ENCODE results near the gene BTN2A1. TPM values are rescaled to one million over a fixed set of nuclear protein-coding genes. Genes with fewer than 3 reads are reported as not detected.

Gene BTN2A1
- total RNA-seq, 1 experiment from 2014 or later, result 15.0 TPM

- BruUV-seq (replicated peaks), result no TSS peak
- CTCF ChIA-PET, result no interaction called here
Observed at GRCh38 chr6:26452631-26453235, 5.0 kb upstream of the BTN2A1 start.

GRCh38 chr6:26454631-26455030, 3.1 kb upstream of the BTN2A1 start:
- no TSS peak for BruUV-seq (replicated peaks)
- Mint-ChIP-seq H3K27me3 (ENCODE audit: insufficient read depth, unreplicated experiment) (no peaks in the 10 kb centered on the region), H3K9me3 (ENCODE audit: unreplicated experiment) (no peaks in the 10 kb centered on the region), H3K4me3 (ENCODE audit: unreplicated experiment) (no peak overlapping the region), H3K4me1 (ENCODE audit: low read depth, unreplicated experiment) (peaks cover 6% of the 10 kb centered on the region), H3K27ac (ENCODE audit: unreplicated experiment) (no peak overlapping the region), H3K36me3 (ENCODE audit: insufficient read depth, unreplicated experiment) (peaks cover 11% of the 10 kb centered on the region)
- Histone ChIP-seq H3K27me3 (replicated peaks; ENCODE audit: control insufficient read depth, insufficient read depth, low read length) (no peaks in the 10 kb centered on the region), H3K9me3 (no peaks in the 10 kb centered on the region), H3K36me3 (ENCODE audit: control insufficient read depth, insufficient read depth, low read length) (peaks cover 1% of the 10 kb centered on the region; the same call in 1 of the 2 replicates), H3K4me1 (peaks cover 5% of the 10 kb centered on the region), H3K4me3 (ENCODE audit: low read depth, low read length) (no peak overlapping the region)
- ChIA-PET CTCF (no interaction called here), POLR2A (no interaction called here)
- intact Hi-C loops (cut with micrococcal nuclease; ENCODE audit: unreplicated experiment), result no loop called here
- DNase-seq, result no peak
- TF ChIP-seq CTCF (IDR thresholded peaks at IDR 0.05; ENCODE audit: insufficient read depth in 1 of 2, low read depth in 1 of 2, low read length in 1 of 2, severe bottlenecking in 1 of 2, unreplicated experiment in 1 of 2), result no peak

More at GRCh38 chr6:26452631-26453235, 5.0 kb upstream of the BTN2A1 start:
- intact Hi-C loops (cut with micrococcal nuclease; ENCODE audit: unreplicated experiment), result no loop called here
- H3K27me3 ChIP-seq (replicated peaks; ENCODE audit: control insufficient read depth, insufficient read depth, low read length), result no peaks in the 10 kb centered on the region
- POLR2A ChIA-PET, result no interaction called here
- no peaks in the 10 kb centered on the region for H3K9me3 ChIP-seq
- H3K4me3 ChIP-seq (ENCODE audit: low read depth, low read length), result no peak overlapping the region
- no peaks in the 10 kb centered on the region for H3K9me3 Mint-ChIP-seq (ENCODE audit: unreplicated experiment)
- H3K27ac Mint-ChIP-seq (ENCODE audit: unreplicated experiment), result no peak overlapping the region
- H3K4me1 Mint-ChIP-seq (ENCODE audit: low read depth, unreplicated experiment), result no peaks in the 10 kb centered on the region
- H3K4me1 ChIP-seq, result peaks cover 5% of the 10 kb centered on the region
- no peaks in the 10 kb centered on the region for H3K27me3 Mint-ChIP-seq (ENCODE audit: insufficient read depth, unreplicated experiment)
- no peaks in the 10 kb centered on the region for H3K36me3 ChIP-seq (ENCODE audit: control insufficient read depth, insufficient read depth, low read length)
- peaks cover 5% of the 10 kb centered on the region for H3K36me3 Mint-ChIP-seq (ENCODE audit: insufficient read depth, unreplicated experiment)
- no peak overlapping the region for H3K4me3 Mint-ChIP-seq (ENCODE audit: unreplicated experiment)
- no peak for TF ChIP-seq CTCF (IDR thresholded peaks at IDR 0.05; ENCODE audit: insufficient read depth in 1 of 2, low read depth in 1 of 2, low read length in 1 of 2, severe bottlenecking in 1 of 2, unreplicated experiment in 1 of 2)
- DNase-seq, result no peak

- Mint-ChIP-seq H3K27ac (ENCODE audit: unreplicated experiment) (no peak overlapping the region), H3K27me3 (ENCODE audit: insufficient read depth, unreplicated experiment) (no peaks in the 10 kb centered on the region), H3K4me3 (ENCODE audit: unreplicated experiment) (no peak overlapping the region), H3K4me1 (ENCODE audit: low read depth, unreplicated experiment) (peaks cover 6% of the 10 kb centered on the region), H3K36me3 (ENCODE audit: insufficient read depth, unreplicated experiment) (peaks cover 13% of the 10 kb centered on the region), H3K9me3 (ENCODE audit: unreplicated experiment) (no peaks in the 10 kb centered on the region)
- no peak for DNase-seq
- Histone ChIP-seq H3K4me1 (peaks cover 5% of the 10 kb centered on the region), H3K4me3 (ENCODE audit: low read depth, low read length) (no peak overlapping the region), H3K36me3 (ENCODE audit: control insufficient read depth, insufficient read depth, low read length) (peaks cover 1% of the 10 kb centered on the region; the same call in 1 of the 2 replicates), H3K27me3 (replicated peaks; ENCODE audit: control insufficient read depth, insufficient read depth, low read length) (no peaks in the 10 kb centered on the region), H3K9me3 (no peaks in the 10 kb centered on the region)
- no peak for TF ChIP-seq CTCF (IDR thresholded peaks at IDR 0.05; ENCODE audit: insufficient read depth in 1 of 2, low read depth in 1 of 2, low read length in 1 of 2, severe bottlenecking in 1 of 2, unreplicated experiment in 1 of 2)
- CTCF ChIA-PET, result no interaction called here
- intact Hi-C loops (cut with micrococcal nuclease; ENCODE audit: unreplicated experiment), result no loop called here
- no TSS peak for BruUV-seq (replicated peaks)
- POLR2A ChIA-PET, result no interaction called here
Observed at GRCh38 chr6:26455357-26455970, 2.3 kb upstream of the BTN2A1 start.
